Immature natural killer cell (primary cell): ENCODE results near the gene SSR2. TPM values are rescaled to one million over a fixed set of nuclear protein-coding genes. Genes with fewer than 3 reads are reported as not detected.
A peak's percentile ranks its signal among the peaks of the same experiment; 100 is the strongest.
"Not testable (repeated sequence)": the region's sequence is repeated elsewhere in the genome, so short reads cannot be mapped to it uniquely, and the experiment has no call there.

ENCODE experiments used
- DNase-seq, 3 donors: peaks; one replicate each; pipeline ENCODE4 v3.0.0; 2022; ENCODE audit warnings: mixed read lengths in 1 of 3
- H3K27ac Mint-ChIP-seq, 6 donors: one replicate each; pipeline ENCODE4 v1.8.0; 2020; ENCODE audit warnings: mixed read lengths in 6 of 6, mild to moderate bottlenecking in 5 of 6, inconsistent platforms in 4 of 6, moderate library complexity in 3 of 6
- H3K27me3 Mint-ChIP-seq, 3 donors: one replicate each; pipeline ENCODE4 v1.8.0; 2020 to 2021; ENCODE audit warnings: low read depth in 3 of 3, mild to moderate bottlenecking in 3 of 3, mixed read lengths in 3 of 3, moderate library complexity in 3 of 3, inconsistent platforms in 1 of 3
- H3K36me3 Mint-ChIP-seq, 3 donors: one replicate each; pipeline ENCODE4 v1.8.0; 2020; ENCODE audit warnings: mixed read lengths in 3 of 3, inconsistent platforms in 2 of 3, mild to moderate bottlenecking in 2 of 3
- H3K4me1 Mint-ChIP-seq, 2 donors: one replicate each; pipeline ENCODE4 v1.8.0; 2020; ENCODE audit warnings: inconsistent platforms in 2 of 2, mild to moderate bottlenecking in 2 of 2, mixed read lengths in 2 of 2, moderate library complexity in 1 of 2
- H3K4me3 Mint-ChIP-seq, 5 donors: one replicate each; pipeline ENCODE4 v1.8.0; 2020; ENCODE audit warnings: mild to moderate bottlenecking in 5 of 5, mixed read lengths in 5 of 5, inconsistent platforms in 3 of 5, moderate library complexity in 3 of 5
- H3K9me3 Mint-ChIP-seq, 6 donors: one replicate each; pipeline ENCODE4 v1.8.0; 2020; ENCODE audit warnings: mild to moderate bottlenecking in 6 of 6, mixed read lengths in 6 of 6, inconsistent platforms in 4 of 6, moderate library complexity in 3 of 6
- polyA plus RNA-seq, 3 donors: library from polyadenylated mRNA; unstranded; fragments of 300-500 nt; fragmentation: Illumina TruSeq; gene quantifications; one replicate each; pipeline ENCODE4 v1.2.3, GENCODE V29; 2021

SSR2 gene
- polyA plus RNA-seq, 3 donors from 2014 or later = 469 to 608 (median 563) TPM

- Mint-ChIP-seq H3K27ac (peak within 1 kb of the TSS; percentile 90 to 97 (median 92)), H3K27me3 (peaks cover 2 to 9% (median 3%) of the 10 kb centered on the region in 3 donors), H3K36me3 (peaks cover 3 to 8% (median 5%) of the 10 kb centered on the region in 3 donors), H3K4me1 (peaks cover 21 to 40% of the 10 kb centered on the region in 2 donors), H3K9me3 (no peaks in the 10 kb centered on the region), H3K4me3 (peak within 1 kb of the TSS; percentile 94 to 99 (median 97))
- DNase-seq = peak; percentile 90 to 93 (median 91)
Measured at GRCh38 chr1:156054500-156055280, 33.9 kb upstream of the SSR2 start, which contains the start of gene LAMTOR2. LAMTOR2 (plus strand) TSS chr1:156054782; CDS start chr1:156054890, 108 bp downstream.

GRCh38 chr1:156053768-156054499 is 33.2 kb upstream of the SSR2 start, which contains the start of gene UBQLN4:
UBQLN4 (minus strand) TSS chr1:156053798; CDS start chr1:156053701, 97 bp downstream.
- no peaks in the 10 kb centered on the region for H3K9me3 Mint-ChIP-seq
- H3K36me3 Mint-ChIP-seq = peaks cover 7 to 13% (median 11%) of the 10 kb centered on the region in 3 donors
- peaks cover 2 to 9% (median 3%) of the 10 kb centered on the region in 3 donors for H3K27me3 Mint-ChIP-seq
- DNase-seq = peak; percentile 83 to 87 (median 85)
- H3K4me3 Mint-ChIP-seq = peak within 1 kb of the TSS; percentile 94 to 99 (median 97)
- peaks cover 21 to 40% of the 10 kb centered on the region in 2 donors for H3K4me1 Mint-ChIP-seq
- peak within 1 kb of the TSS; percentile 90 to 97 (median 92) for H3K27ac Mint-ChIP-seq

- Mint-ChIP-seq H3K4me1 (peaks cover 21 to 40% of the 10 kb centered on the region in 2 donors), H3K36me3 (peaks cover 7 to 11% (median 10%) of the 10 kb centered on the region in 3 donors), H3K27me3 (peaks cover 2 to 9% (median 3%) of the 10 kb centered on the region in 3 donors), H3K9me3 (no peaks in the 10 kb centered on the region), H3K4me3 (peak overlapping the region; percentile 90 to 97 (median 96)), H3K27ac (peak overlapping the region; percentile 61 to 94 (median 90))
- peak; percentile 48 to 52 (median 49) for DNase-seq
Measured at GRCh38 chr1:156052862-156053767, 32.4 kb upstream of the SSR2 start.

- Mint-ChIP-seq H3K4me1 (peaks cover 21 to 36% of the 10 kb centered on the region in 2 donors), H3K4me3 (peak overlapping the region in 1 of 5 donors; percentile 9), H3K36me3 (peaks cover 7 to 11% (median 8%) of the 10 kb centered on the region in 3 donors), H3K27me3 (peaks cover 2 to 9% (median 3%) of the 10 kb centered on the region in 3 donors), H3K9me3 (no peaks in the 10 kb centered on the region), H3K27ac (peak overlapping the region in 2 of 6 donors; percentile 16 to 21)
- no peak for DNase-seq
Measured at GRCh38 chr1:156051011-156051725, 30.4 kb upstream of the SSR2 start.

- Mint-ChIP-seq H3K27ac (no peak overlapping the region), H3K36me3 (peaks cover 7 to 11% (median 9%) of the 10 kb centered on the region in 3 donors), H3K4me3 (no peak overlapping the region), H3K27me3 (peaks cover 2 to 9% (median 3%) of the 10 kb centered on the region in 3 donors), H3K4me1 (peaks cover 18 to 30% of the 10 kb centered on the region in 2 donors), H3K9me3 (no peaks in the 10 kb centered on the region)
- DNase-seq = no peak
Measured at GRCh38 chr1:156050376-156050775, 29.6 kb upstream of the SSR2 start.

- Mint-ChIP-seq H3K27ac (no peak overlapping the region), H3K9me3 (no peaks in the 10 kb centered on the region), H3K36me3 (peaks cover 10 to 16% (median 12%) of the 10 kb centered on the region in 3 donors), H3K4me3 (no peak overlapping the region), H3K27me3 (peaks cover 0 to 3% (median 0%) of the 10 kb centered on the region in 3 donors), H3K4me1 (peaks cover 14 to 24% of the 10 kb centered on the region in 2 donors)
- DNase-seq = no peak
Measured at GRCh38 chr1:156048663-156049258, 28.0 kb upstream of the SSR2 start.

GRCh38 chr1:156045076-156045475 is 24.3 kb upstream of the SSR2 start:
- H3K4me1 Mint-ChIP-seq = peaks cover 6 to 7% of the 10 kb centered on the region in 2 donors
- no peak overlapping the region for H3K4me3 Mint-ChIP-seq
- H3K27ac Mint-ChIP-seq = peak overlapping the region in 5 of 6 donors; percentile 19 to 61 (median 31)
- H3K9me3 Mint-ChIP-seq = no peaks in the 10 kb centered on the region
- no peak for DNase-seq
- H3K27me3 Mint-ChIP-seq = no peaks in the 10 kb centered on the region
- H3K36me3 Mint-ChIP-seq = peaks cover 22 to 27% (median 27%) of the 10 kb centered on the region in 3 donors

- Mint-ChIP-seq H3K36me3 (peaks cover 15 to 21% (median 20%) of the 10 kb centered on the region in 3 donors), H3K4me3 (no peak overlapping the region), H3K9me3 (no peaks in the 10 kb centered on the region), H3K27me3 (no peaks in the 10 kb centered on the region), H3K27ac (no peak overlapping the region), H3K4me1 (peaks cover 6 to 7% of the 10 kb centered on the region in 2 donors)
- no peak for DNase-seq
Measured at GRCh38 chr1:156042828-156043227, 22.1 kb upstream of the SSR2 start.

GRCh38 chr1:156034991-156035390 is 14.2 kb upstream of the SSR2 start:
- H3K9me3 Mint-ChIP-seq, DNase-seq, H3K4me1 Mint-ChIP-seq: not testable (repeated sequence)

GRCh38 chr1:156033011-156033410 is 12.3 kb upstream of the SSR2 start:
- Mint-ChIP-seq H3K9me3 (no peaks in the 10 kb centered on the region), H3K27me3 (peaks cover 0 to 6% (median 0%) of the 10 kb centered on the region in 3 donors), H3K4me3 (no peak overlapping the region), H3K27ac (no peak overlapping the region), H3K36me3 (peaks cover 0 to 15% (median 11%) of the 10 kb centered on the region in 3 donors), H3K4me1 (no peaks in the 10 kb centered on the region)
- DNase-seq = no peak

More at GRCh38 chr1:156034991-156035390, 14.2 kb upstream of the SSR2 start:
- H3K4me3 Mint-ChIP-seq, H3K27ac Mint-ChIP-seq, H3K27me3 Mint-ChIP-seq: not testable (repeated sequence)
- H3K36me3 Mint-ChIP-seq = peaks cover 3 to 15% (median 11%) of the 10 kb centered on the region in 3 donors

GRCh38 chr1:156026588-156026987 is 5.8 kb upstream of the SSR2 start:
- H3K27me3 Mint-ChIP-seq = peaks cover 3 to 6% (median 3%) of the 10 kb centered on the region in 3 donors
- no peaks in the 10 kb centered on the region for H3K9me3 Mint-ChIP-seq
- H3K4me3 Mint-ChIP-seq = no peak overlapping the region
- H3K4me1 Mint-ChIP-seq = peaks cover 0 to 1% of the 10 kb centered on the region in 2 donors
- no peak overlapping the region for H3K27ac Mint-ChIP-seq
- H3K36me3 Mint-ChIP-seq = no peaks in the 10 kb centered on the region
- DNase-seq = no peak

- Mint-ChIP-seq H3K4me1 (peaks cover 3 to 4% of the 10 kb centered on the region in 2 donors), H3K9me3 (no peaks in the 10 kb centered on the region), H3K36me3 (no peaks in the 10 kb centered on the region), H3K4me3 (peak overlapping the region in 1 of 5 donors; percentile 20), H3K27ac (no peak overlapping the region), H3K27me3 (peaks cover 3 to 6% (median 3%) of the 10 kb centered on the region in 3 donors)
- peak in 1 of 3 donors; percentile 11 for DNase-seq
Measured at GRCh38 chr1:156025876-156026275, 5.1 kb upstream of the SSR2 start.
